HepG2 (cell line): ENCODE measurements around the gene USP19. TPM values are rescaled to one million over a fixed set of nuclear protein-coding genes. Genes with fewer than 3 reads are reported as not detected.

Experiments used
- ADNP ChIP-seq: sonication (generic); formaldehyde crosslinking; IDR thresholded peaks from 2 replicates; pipeline ENCODE4 v1.4.0; 2020; ENCODE audit warnings: missing genetic modification reagents
- FOSL2 ChIP-seq: sonication (generic); formaldehyde crosslinking; IDR thresholded peaks from 2 replicates; pipeline ENCODE4 v1.4.0; 2020; ENCODE audit warnings: missing genetic modification reagents
- NBN ChIP-seq: fragments of 450-650 bp; conservative IDR thresholded peaks from 2 replicates; pipeline ENCODE4 v1.6.1; 2017
- NFRKB ChIP-seq: fragments of 450-650 bp; IDR thresholded peaks from 2 replicates; pipeline ENCODE4 v1.6.1; 2017
- PHF5A ChIP-seq: IDR thresholded peaks from one replicate; pipeline ENCODE4 v1.6.1; 2018; ENCODE audit warnings: low read depth, missing genetic modification reagents; ENCODE audit not compliant: unreplicated experiment
- PRPF4 ChIP-seq: fragments of 200-400 bp; formaldehyde crosslinking; IDR thresholded peaks from 2 replicates; pipeline ENCODE4 v1.6.1; 2016; ENCODE audit warnings: low read length, low read depth; ENCODE audit not compliant: poor library complexity, severe bottlenecking
- RFXANK ChIP-seq: IDR thresholded peaks from 2 replicates; pipeline ENCODE4 v1.6.1; 2016
- SMAD1 ChIP-seq: sonication (generic); formaldehyde crosslinking; IDR thresholded peaks from 2 replicates; pipeline ENCODE4 v1.4.0; 2020; ENCODE audit warnings: missing genetic modification reagents, low read depth, mild to moderate bottlenecking, borderline replicate concordance
- TSC22D2 ChIP-seq: sonication (generic); formaldehyde crosslinking; IDR thresholded peaks from 2 replicates; pipeline ENCODE4 v1.5.1; 2020; ENCODE audit warnings: missing genetic modification reagents, mild to moderate bottlenecking, borderline replicate concordance
- ZFP82 ChIP-seq: sonication (generic); formaldehyde crosslinking; IDR thresholded peaks from 2 replicates; pipeline ENCODE4 v1.5.1; 2020; ENCODE audit warnings: mild to moderate bottlenecking, missing genetic modification reagents, borderline replicate concordance
- ZNF441 ChIP-seq: sonication (generic); formaldehyde crosslinking; IDR thresholded peaks from 2 replicates; pipeline ENCODE4 v1.7.0; 2021; ENCODE audit warnings: missing genetic modification reagents, borderline replicate concordance
- ZNF615 ChIP-seq: sonication (generic); formaldehyde crosslinking; IDR thresholded peaks from 2 replicates; pipeline ENCODE4 v1.5.0; 2020; ENCODE audit warnings: mild to moderate bottlenecking, missing genetic modification reagents, borderline replicate concordance
- ZNF788 ChIP-seq: sonication (generic); formaldehyde crosslinking; IDR thresholded peaks from 2 replicates; pipeline ENCODE4 v1.5.0; 2020; ENCODE audit warnings: mild to moderate bottlenecking, missing genetic modification reagents, borderline replicate concordance
- ZSCAN30 ChIP-seq: sonication (generic); formaldehyde crosslinking; IDR thresholded peaks from 2 replicates; pipeline ENCODE4 v1.5.0; 2020; ENCODE audit warnings: mild to moderate bottlenecking, missing genetic modification reagents
- polyA plus RNA-seq, 8 experiments: library from polyadenylated mRNA; depleted of rRNA in 3 of 8; stranded (reverse) in 7 of 8; unstranded in 1 of 8; fragments of >200 nt; fragmentation: Illumina TruSeq in 4 of 8; extraction: Trizol in 4 of 8; gene quantifications; 2 replicates each; pipeline versions ENCODE4 v1.2.1 to v1.2.3, GENCODE V29; 2011 to 2016; ENCODE audit warnings: low read depth in 4 of 8, missing spikeins in 1 of 8, mixed read lengths in 1 of 8; ENCODE audit not compliant: insufficient read depth in 1 of 8
- total RNA-seq, 5 experiments: library from RNA; depleted of rRNA; stranded (reverse); fragments of >200 nt; fragmentation: Illumina TruSeq; extraction: Trizol; gene quantifications; 2 replicates each; pipeline ENCODE4 v1.2.3, GENCODE V29; 2016; ENCODE audit warnings: low read depth in 1 of 5
- TF ChIP-seq, protein P1 (sequence below): sonication (generic); formaldehyde crosslinking; IDR thresholded peaks from 2 replicates; pipeline ENCODE4 v1.4.0; 2020; ENCODE audit warnings: missing genetic modification reagents
- TF ChIP-seq, protein P2 (sequence below): sonication (generic); formaldehyde crosslinking; IDR thresholded peaks from 2 replicates; pipeline ENCODE4 v1.5.0; 2020; ENCODE audit warnings: missing genetic modification reagents
- TF ChIP-seq, protein P3 (sequence below): sonication (generic); formaldehyde crosslinking; IDR thresholded peaks from 2 replicates; pipeline ENCODE4 v1.5.0; 2020; ENCODE audit warnings: missing genetic modification reagents, mild to moderate bottlenecking, borderline replicate concordance
- TF ChIP-seq, protein P4 (sequence below): sonication (generic); formaldehyde crosslinking; IDR thresholded peaks from 2 replicates; pipeline ENCODE4 v1.9.0; 2022; ENCODE audit warnings: low read depth, missing genetic modification reagents
- TF ChIP-seq, protein P5 (sequence below): IDR thresholded peaks from 2 replicates; pipeline ENCODE4 v1.6.1; 2012; ENCODE audit warnings: low read length, improper control_type of control experiment

Gene USP19
- total and polyA plus RNA-seq, 2 of the 13 experiments (the other 11 are each of a cell fraction or from before 2014, with no cell fraction given): 28.3 to 31.7 TPM

DNA sequence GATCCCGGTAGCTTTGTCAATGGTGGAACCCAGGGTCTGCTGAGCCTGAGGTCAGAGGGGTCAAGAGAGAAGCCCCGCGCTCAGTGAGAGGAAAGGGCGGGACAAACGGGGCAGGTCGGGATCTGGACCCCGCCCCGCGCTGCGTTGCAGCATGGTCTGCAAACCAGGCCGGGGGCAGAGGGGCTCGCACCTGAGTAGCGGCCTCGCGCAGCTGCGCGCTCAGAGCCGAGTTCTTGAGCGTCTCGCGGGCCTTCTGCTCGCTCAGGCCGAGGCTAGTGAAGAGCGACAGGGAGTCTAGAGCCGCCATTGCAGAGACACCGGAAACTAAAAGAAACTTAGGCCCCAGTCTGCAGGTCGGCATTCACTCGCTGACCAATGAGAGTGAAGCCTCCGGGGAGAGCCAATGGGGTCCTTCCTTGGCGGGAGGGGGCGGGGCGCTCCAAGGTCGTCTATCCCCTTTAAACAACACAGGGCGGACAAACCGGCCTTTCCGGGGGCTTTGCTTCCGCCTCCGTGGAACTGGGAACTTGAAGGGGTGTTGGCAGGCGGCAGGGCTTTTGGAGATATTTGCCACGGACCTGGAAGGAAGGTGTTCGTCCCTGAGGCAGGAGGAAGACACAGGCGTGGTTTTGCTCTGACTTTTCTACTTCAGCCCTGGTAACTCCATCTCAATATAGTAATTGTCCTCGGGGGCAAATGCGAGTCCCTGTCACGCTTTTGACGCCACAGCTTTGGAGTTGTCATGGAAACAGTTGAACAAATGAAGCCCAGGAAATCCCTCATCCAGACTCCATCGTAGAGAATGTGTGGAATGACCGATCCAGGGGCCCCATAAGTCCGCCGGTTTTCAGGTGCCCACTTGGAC lies 16.0 kb downstream of the USP19 start, which contains the start of gene QARS1 (continued):
- TF ChIP-seq, protein P1, sequence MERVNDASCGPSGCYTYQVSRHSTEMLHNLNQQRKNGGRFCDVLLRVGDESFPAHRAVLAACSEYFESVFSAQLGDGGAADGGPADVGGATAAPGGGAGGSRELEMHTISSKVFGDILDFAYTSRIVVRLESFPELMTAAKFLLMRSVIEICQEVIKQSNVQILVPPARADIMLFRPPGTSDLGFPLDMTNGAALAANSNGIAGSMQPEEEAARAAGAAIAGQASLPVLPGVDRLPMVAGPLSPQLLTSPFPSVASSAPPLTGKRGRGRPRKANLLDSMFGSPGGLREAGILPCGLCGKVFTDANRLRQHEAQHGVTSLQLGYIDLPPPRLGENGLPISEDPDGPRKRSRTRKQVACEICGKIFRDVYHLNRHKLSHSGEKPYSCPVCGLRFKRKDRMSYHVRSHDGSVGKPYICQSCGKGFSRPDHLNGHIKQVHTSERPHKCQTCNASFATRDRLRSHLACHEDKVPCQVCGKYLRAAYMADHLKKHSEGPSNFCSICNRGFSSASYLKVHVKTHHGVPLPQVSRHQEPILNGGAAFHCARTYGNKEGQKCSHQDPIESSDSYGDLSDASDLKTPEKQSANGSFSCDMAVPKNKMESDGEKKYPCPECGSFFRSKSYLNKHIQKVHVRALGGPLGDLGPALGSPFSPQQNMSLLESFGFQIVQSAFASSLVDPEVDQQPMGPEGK (CRISPR knock-in tag): 0 out of 2 replicates have a peak, but pooled peaks have one; percentile 3
- no peak for TF ChIP-seq NFRKB
- TF ChIP-seq, protein P2, sequence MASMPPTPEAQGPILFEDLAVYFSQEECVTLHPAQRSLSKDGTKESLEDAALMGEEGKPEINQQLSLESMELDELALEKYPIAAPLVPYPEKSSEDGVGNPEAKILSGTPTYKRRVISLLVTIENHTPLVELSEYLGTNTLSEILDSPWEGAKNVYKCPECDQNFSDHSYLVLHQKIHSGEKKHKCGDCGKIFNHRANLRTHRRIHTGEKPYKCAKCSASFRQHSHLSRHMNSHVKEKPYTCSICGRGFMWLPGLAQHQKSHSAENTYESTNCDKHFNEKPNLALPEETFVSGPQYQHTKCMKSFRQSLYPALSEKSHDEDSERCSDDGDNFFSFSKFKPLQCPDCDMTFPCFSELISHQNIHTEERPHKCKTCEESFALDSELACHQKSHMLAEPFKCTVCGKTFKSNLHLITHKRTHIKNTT (CRISPR knock-in tag): no peak
- 0 out of 2 replicates have a peak, but pooled peaks have one; percentile 70 for TF ChIP-seq SMAD1 (CRISPR knock-in tag)
- no peak for TF ChIP-seq ADNP (CRISPR knock-in tag)
- TF ChIP-seq TSC22D2 (CRISPR knock-in tag): peak; percentile 37; the same call in 1 of the 2 replicates
- TF ChIP-seq, protein P3, sequence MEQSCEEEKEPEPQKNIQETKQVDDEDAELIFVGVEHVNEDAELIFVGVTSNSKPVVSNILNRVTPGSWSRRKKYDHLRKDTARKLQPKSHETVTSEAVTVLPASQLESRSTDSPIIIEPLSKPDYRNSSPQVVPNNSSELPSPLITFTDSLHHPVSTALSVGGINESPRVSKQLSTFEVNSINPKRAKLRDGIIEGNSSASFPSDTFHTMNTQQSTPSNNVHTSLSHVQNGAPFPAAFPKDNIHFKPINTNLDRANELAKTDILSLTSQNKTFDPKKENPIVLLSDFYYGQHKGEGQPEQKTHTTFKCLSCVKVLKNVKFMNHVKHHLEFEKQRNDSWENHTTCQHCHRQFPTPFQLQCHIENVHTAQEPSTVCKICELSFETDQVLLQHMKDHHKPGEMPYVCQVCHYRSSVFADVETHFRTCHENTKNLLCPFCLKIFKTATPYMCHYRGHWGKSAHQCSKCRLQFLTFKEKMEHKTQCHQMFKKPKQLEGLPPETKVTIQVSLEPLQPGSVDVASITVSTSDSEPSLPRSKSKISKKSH (CRISPR knock-in tag): no peak
- no peak for TF ChIP-seq ZNF615
- no peak for TF ChIP-seq PRPF4
- TF ChIP-seq ZNF788 (CRISPR knock-in tag): peak; percentile 87; the same call in 1 of the 2 replicates
- no peak for TF ChIP-seq FOSL2 (CRISPR knock-in tag)
- no peak for TF ChIP-seq PHF5A (CRISPR knock-in tag)
- TF ChIP-seq, protein P4, sequence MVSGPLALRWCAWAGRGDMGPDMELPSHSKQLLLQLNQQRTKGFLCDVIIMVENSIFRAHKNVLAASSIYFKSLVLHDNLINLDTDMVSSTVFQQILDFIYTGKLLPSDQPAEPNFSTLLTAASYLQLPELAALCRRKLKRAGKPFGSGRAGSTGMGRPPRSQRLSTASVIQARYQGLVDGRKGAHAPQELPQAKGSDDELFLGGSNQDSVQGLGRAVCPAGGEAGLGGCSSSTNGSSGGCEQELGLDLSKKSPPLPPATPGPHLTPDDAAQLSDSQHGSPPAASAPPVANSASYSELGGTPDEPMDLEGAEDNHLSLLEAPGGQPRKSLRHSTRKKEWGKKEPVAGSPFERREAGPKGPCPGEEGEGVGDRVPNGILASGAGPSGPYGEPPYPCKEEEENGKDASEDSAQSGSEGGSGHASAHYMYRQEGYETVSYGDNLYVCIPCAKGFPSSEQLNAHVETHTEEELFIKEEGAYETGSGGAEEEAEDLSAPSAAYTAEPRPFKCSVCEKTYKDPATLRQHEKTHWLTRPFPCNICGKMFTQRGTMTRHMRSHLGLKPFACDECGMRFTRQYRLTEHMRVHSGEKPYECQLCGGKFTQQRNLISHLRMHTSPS (CRISPR knock-in tag): no peak
- TF ChIP-seq NBN: no peak
- TF ChIP-seq RFXANK (CRISPR knock-in tag): 0 out of 2 replicates have a peak, but pooled peaks have one; percentile 51
- 0 out of 2 replicates have a peak, but pooled peaks have one; percentile 65 for TF ChIP-seq ZFP82
- TF ChIP-seq ZSCAN30 (CRISPR knock-in tag): no peak
- TF ChIP-seq, protein P5, sequence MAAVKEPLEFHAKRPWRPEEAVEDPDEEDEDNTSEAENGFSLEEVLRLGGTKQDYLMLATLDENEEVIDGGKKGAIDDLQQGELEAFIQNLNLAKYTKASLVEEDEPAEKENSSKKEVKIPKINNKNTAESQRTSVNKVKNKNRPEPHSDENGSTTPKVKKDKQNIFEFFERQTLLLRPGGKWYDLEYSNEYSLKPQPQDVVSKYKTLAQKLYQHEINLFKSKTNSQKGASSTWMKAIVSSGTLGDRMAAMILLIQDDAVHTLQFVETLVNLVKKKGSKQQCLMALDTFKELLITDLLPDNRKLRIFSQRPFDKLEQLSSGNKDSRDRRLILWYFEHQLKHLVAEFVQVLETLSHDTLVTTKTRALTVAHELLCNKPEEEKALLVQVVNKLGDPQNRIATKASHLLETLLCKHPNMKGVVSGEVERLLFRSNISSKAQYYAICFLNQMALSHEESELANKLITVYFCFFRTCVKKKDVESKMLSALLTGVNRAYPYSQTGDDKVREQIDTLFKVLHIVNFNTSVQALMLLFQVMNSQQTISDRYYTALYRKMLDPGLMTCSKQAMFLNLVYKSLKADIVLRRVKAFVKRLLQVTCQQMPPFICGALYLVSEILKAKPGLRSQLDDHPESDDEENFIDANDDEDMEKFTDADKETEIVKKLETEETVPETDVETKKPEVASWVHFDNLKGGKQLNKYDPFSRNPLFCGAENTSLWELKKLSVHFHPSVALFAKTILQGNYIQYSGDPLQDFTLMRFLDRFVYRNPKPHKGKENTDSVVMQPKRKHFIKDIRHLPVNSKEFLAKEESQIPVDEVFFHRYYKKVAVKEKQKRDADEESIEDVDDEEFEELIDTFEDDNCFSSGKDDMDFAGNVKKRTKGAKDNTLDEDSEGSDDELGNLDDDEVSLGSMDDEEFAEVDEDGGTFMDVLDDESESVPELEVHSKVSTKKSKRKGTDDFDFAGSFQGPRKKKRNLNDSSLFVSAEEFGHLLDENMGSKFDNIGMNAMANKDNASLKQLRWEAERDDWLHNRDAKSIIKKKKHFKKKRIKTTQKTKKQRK: no peak
- peak; percentile 61; the same call in 1 of the 2 replicates for TF ChIP-seq ZNF441 (CRISPR knock-in tag)
